Osteoblast (primary cell): ENCODE results near the gene JMJD4. TPM values are rescaled to one million over a fixed set of nuclear protein-coding genes. Genes with fewer than 3 reads are reported as not detected.

Experiments used
- DNase-seq: peaks from one replicate; pipeline ENCODE4 v3.0.0; 2011; ENCODE audit warnings: low spot score, mixed read lengths; ENCODE audit not compliant: insufficient read length; ENCODE audit errors: missing footprints
- H2AFZ ChIP-seq: 2 replicates; pipeline ENCODE4 v1.6.0; 2011; ENCODE audit warnings: mild to moderate bottlenecking, low read length
- H3K27ac ChIP-seq: 2 replicates; pipeline ENCODE4 v1.5.1; 2011; ENCODE audit warnings: mild to moderate bottlenecking, low read depth, low read length, moderate library complexity
- H3K27me3 ChIP-seq: 2 replicates; pipeline ENCODE4 v1.6.0; 2012; ENCODE audit warnings: mild to moderate bottlenecking, control low read depth, inconsistent platforms, low read length, moderate library complexity; ENCODE audit not compliant: insufficient read depth
- H3K36me3 ChIP-seq: 2 replicates; pipeline ENCODE4 v1.5.1; 2011; ENCODE audit warnings: mild to moderate bottlenecking, low read length, control low read depth, moderate library complexity; ENCODE audit not compliant: insufficient read depth
- H3K4me1 ChIP-seq: 2 replicates; pipeline ENCODE4 v1.5.1; 2011; ENCODE audit warnings: mild to moderate bottlenecking, low read length, control low read depth, moderate library complexity; ENCODE audit not compliant: insufficient read depth
- H3K4me2 ChIP-seq: 2 replicates; pipeline ENCODE4 v1.6.0; 2011; ENCODE audit warnings: mild to moderate bottlenecking, low read length; ENCODE audit not compliant: insufficient read depth
- H3K4me3 ChIP-seq: fragments of 200-600 bp; sonication (generic); 3 replicates; pipeline ENCODE4 v1.5.1; 2012; ENCODE audit warnings: mild to moderate bottlenecking, low read length, inconsistent platforms; ENCODE audit not compliant: insufficient read depth
- H3K79me2 ChIP-seq: 2 replicates; pipeline ENCODE4 v1.6.0; 2012; ENCODE audit warnings: mild to moderate bottlenecking, low read length, control low read depth, inconsistent platforms; ENCODE audit not compliant: insufficient read depth
- H3K9me3 ChIP-seq: 2 replicates; pipeline ENCODE4 v1.5.1; 2011; ENCODE audit warnings: low read depth, low read length, control low read depth
- H4K20me1 ChIP-seq: 2 replicates; pipeline ENCODE4 v1.6.0; 2012; ENCODE audit warnings: mild to moderate bottlenecking, low read length, control low read depth; ENCODE audit not compliant: insufficient read depth
- total RNA-seq: library from RNA; depleted of rRNA; stranded (reverse); fragments of >200 nt; gene quantifications from 2 replicates; pipeline ENCODE4 v1.2.3, GENCODE V29; 2012
- TF ChIP-seq, protein P1 (sequence below): IDR thresholded peaks from 2 replicates; pipeline ENCODE4 v1.5.1; 2011; ENCODE audit warnings: mild to moderate bottlenecking, low read depth, low read length, moderate library complexity; ENCODE audit errors: extremely low read depth

JMJD4 gene
- total RNA-seq, 1 donor, result 27.5 TPM

DNA sequence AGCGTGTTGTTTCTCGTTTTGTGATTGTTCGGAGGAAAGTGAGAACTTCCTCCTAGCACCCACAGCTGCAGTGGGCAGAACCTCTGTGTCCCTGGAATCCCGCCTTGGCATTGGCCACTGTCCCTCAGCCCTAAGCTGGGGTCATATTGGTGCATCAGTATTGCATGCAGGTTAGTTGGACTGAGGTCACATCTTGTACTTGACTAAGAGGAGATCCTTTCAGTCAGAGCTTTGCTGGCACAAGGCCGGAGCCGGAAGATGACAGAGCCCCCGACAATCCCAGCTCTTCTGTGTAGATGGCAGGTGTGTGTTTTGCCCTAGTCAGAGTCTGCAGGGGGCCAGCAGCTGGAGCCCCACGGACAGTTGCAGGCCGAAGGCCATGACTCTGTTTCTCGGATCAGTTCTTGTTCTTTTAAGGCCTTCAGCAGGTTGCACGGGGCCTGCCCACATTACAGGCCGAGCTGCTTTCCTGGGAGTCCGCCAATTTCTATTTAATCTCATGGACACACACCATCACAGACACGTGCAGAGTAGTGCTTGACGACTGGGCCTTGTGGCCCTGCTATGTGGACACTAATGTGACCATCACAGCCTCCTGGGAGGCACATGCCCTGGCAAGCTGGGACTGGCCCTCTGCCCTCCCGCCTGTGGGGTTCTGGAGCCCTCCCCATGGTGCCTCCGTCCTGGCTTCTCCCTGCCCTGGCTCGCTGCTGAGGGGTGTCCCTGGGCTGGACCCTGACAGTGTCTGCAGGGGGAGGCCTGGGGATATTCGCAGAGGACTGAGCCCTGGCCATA is 15.0 kb upstream of the JMJD4 start:
- Histone ChIP-seq H3K9me3 (no peaks in the 10 kb centered on the region), H3K4me2 (no peak overlapping the region), H3K36me3 (peaks cover 11% of the 10 kb centered on the region), H3K4me1 (peaks cover 7% of the 10 kb centered on the region), H4K20me1 (peaks cover 85% of the 10 kb centered on the region), H2AFZ (no peak overlapping the region), H3K27me3 (no peaks in the 10 kb centered on the region), H3K27ac (no peak overlapping the region), H3K79me2 (peaks cover 80% of the 10 kb centered on the region), H3K4me3 (no peak overlapping the region)
- no peak for DNase-seq
- TF ChIP-seq, protein P1, sequence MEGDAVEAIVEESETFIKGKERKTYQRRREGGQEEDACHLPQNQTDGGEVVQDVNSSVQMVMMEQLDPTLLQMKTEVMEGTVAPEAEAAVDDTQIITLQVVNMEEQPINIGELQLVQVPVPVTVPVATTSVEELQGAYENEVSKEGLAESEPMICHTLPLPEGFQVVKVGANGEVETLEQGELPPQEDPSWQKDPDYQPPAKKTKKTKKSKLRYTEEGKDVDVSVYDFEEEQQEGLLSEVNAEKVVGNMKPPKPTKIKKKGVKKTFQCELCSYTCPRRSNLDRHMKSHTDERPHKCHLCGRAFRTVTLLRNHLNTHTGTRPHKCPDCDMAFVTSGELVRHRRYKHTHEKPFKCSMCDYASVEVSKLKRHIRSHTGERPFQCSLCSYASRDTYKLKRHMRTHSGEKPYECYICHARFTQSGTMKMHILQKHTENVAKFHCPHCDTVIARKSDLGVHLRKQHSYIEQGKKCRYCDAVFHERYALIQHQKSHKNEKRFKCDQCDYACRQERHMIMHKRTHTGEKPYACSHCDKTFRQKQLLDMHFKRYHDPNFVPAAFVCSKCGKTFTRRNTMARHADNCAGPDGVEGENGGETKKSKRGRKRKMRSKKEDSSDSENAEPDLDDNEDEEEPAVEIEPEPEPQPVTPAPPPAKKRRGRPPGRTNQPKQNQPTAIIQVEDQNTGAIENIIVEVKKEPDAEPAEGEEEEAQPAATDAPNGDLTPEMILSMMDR, result no peak

DNA sequence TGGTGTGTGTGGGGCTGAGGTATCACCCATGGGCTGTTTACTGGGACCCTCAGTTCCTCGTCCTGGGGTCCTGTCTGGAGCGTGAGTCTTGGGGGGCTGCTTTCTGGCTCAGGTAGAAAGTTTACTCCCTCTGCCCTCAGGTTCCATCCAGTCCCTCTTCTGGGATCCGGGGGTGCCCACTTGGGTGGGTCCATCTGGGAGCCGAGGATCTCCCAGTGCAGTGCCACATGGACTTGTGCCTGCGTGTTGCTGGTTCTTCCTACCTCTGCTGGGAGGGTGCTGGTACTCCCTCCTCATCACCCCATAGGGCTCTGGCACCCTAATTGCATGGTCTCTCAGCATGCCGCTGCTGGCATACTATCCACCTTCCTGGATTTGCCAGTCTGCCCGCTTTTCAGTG is 14.1 kb upstream of the JMJD4 start:
- Histone ChIP-seq H3K27me3 (no peaks in the 10 kb centered on the region), H3K4me2 (no peak overlapping the region), H3K4me3 (no peak overlapping the region), H3K79me2 (peaks cover 80% of the 10 kb centered on the region), H3K9me3 (no peaks in the 10 kb centered on the region), H3K4me1 (peaks cover 6% of the 10 kb centered on the region), H3K36me3 (peaks cover 11% of the 10 kb centered on the region), H2AFZ (no peak overlapping the region), H4K20me1 (peaks cover 84% of the 10 kb centered on the region), H3K27ac (no peak overlapping the region)
- DNase-seq, result peak; percentile 26
- TF ChIP-seq, protein P1, result no peak

DNA sequence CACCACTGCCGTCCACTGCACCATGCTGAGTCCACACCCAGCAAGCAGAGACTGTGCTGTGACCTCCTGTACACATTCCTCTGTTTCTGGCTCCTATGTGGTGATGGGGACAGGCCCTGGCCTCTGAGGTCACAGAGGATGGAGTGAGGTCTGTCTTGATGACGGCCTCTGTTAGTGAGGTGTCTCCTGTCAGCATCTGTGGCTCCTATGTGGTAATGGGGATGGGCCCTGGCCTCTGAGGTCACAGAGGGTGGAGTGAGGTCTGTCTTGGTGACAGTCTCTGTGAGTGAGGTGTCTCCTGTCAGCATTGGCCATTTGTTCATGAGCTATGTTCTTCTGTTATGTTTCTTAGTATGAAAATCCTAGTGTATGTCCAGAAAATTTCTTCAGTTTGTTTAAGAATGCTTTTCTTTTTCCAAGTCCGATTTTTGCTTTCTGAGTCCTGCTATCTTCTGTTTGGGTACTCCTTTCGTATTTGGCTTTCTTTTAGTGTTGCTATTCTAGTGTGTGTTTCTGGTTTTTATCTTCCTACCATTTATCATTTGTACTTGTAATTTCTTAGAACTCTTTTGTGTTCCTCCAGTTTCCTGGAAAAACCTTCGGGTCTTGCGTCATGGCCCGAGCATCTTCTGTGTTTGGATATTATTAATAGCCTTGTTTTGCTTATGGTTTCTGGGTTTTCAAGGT is 13.5 kb upstream of the JMJD4 start:
- peaks cover 80% of the 10 kb centered on the region for H4K20me1 ChIP-seq
- TF ChIP-seq, protein P1, result no peak
- H3K9me3 ChIP-seq, result no peaks in the 10 kb centered on the region
- H3K27me3 ChIP-seq, result no peaks in the 10 kb centered on the region
- peaks cover 11% of the 10 kb centered on the region for H3K36me3 ChIP-seq
- no peak overlapping the region for H2AFZ ChIP-seq
- no peak overlapping the region for H3K4me2 ChIP-seq
- H3K4me3 ChIP-seq, result no peak overlapping the region
- peaks cover under 1% of the 10 kb centered on the region for H3K4me1 ChIP-seq
- H3K27ac ChIP-seq, result no peak overlapping the region
- DNase-seq, result peak; percentile 78
- H3K79me2 ChIP-seq, result peaks cover 84% of the 10 kb centered on the region

DNA sequence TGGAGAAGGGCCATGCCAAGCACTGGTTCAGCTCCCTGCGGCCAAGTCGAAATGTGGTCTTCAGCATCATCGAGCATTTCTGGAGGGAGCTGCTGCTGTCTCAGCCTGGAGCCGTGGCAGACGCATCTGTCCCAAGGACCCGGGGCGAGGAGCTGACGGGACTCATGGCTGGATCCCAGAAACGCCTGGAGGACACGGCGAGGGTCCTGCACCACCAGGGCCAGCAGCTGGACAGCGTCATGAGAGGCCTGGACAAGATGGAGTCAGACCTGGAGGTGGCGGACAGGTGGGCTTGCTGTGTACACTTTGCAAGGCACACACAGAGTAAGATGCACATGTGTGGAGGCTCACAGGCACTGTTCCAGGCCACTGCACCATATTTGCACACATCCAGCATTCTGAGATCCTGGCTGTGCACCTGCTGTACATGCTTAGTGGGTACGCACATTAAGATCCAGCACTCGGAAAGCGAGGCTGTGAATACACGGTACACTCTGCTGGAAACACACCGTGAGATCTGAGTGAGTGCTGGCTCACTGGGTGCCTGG is 12.9 kb upstream of the JMJD4 start:
- H3K27ac ChIP-seq, result no peak overlapping the region
- no peaks in the 10 kb centered on the region for H3K27me3 ChIP-seq
- peaks cover 78% of the 10 kb centered on the region for H4K20me1 ChIP-seq
- peaks cover 11% of the 10 kb centered on the region for H3K36me3 ChIP-seq
- H3K4me1 ChIP-seq, result no peaks in the 10 kb centered on the region
- no peak overlapping the region for H2AFZ ChIP-seq
- peaks cover 85% of the 10 kb centered on the region for H3K79me2 ChIP-seq
- no peaks in the 10 kb centered on the region for H3K9me3 ChIP-seq
- no peak for DNase-seq
- TF ChIP-seq, protein P1, result no peak
- H3K4me3 ChIP-seq, result no peak overlapping the region
- H3K4me2 ChIP-seq, result no peak overlapping the region
